IPS-11a (cell line): ENCODE measurements around the gene MEIOSIN.
A peak's percentile ranks its signal among the peaks of the same experiment; 100 is the strongest.
"Not testable (repeated sequence)": the region's sequence is repeated elsewhere in the genome, so short reads cannot be mapped to it uniquely, and the experiment has no call there.

Experiments
- H3K4me3 ChIP-seq: one replicate; pipeline ENCODE4 v1.5.1; 2013; ENCODE audit warnings: low read depth, low read length, control low read depth

The MEIOSIN gene

DNA sequence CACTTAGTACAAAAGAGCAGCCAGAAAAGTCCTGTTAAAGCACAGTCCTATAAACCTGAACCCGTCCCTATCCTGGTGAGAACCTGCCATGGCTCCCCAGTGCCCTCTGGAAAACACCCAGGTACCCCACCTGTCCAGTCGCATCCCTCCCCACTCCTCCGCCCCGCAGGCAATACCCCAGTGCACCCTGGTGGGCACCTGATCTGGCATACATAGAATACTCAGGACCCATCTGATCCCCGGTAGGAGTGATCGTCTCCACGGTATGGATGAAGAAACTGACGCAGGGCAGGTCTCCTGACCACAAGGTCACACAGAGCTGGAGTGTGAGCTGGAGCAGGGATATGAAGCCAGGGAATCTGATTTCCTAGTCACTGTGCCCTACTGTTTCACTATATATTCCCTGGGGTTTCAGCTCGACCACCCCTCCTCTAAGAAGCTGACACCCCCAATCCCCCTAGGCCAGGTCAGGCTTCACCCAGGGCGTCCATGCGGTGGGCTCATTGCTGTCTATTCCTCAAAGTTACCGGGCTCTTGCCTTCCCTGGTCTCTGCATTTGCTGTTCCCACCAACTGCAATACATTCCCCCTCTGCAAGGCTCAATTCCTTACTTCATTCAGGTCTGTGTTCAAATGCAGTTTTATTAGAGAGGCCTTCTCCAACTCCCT, 15.1 kb upstream of the MEIOSIN start:
- peak overlapping the region; percentile 47 for H3K4me3 ChIP-seq

DNA sequence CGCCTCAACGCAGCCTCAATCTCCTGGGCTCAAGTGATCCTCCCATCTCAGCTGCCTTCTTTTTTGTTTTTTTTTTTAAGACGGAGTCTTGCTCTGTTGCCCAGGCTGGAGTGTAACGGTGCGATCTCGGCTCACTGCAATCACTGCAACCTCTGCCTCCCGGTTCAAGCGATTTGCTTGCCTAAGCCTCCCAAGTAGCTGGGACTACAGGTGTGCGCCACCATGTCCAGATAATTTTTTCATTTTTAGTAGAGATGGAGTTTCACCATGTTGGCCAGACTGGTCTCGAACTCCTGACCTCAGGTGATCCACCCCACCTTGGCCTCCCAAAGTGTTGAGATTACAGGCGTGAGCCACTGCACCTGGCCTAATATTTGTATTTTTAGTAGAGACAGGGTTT, 13.2 kb upstream of the MEIOSIN start:
- not testable (repeated sequence) for H3K4me3 ChIP-seq

DNA sequence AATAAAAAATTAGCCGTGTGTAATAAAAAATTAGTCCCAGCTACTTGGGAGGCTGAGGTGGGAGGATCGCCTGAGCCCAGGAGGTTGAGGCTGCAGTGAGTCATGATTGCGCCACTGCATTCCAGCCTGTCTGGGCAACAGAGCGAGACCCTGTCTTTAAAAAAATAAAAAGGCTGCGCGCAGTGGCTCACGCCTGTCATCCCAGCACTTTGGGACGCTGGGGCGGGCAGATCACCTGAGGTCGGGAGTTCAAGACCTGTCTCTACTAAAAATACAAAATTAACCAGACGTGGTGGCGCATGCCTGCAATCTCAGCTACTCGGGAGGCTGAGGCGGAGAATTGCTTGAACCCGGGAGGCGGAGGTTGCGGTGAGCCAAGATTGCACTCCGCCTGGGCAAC, 4.6 kb upstream of the MEIOSIN start:
- H3K4me3 ChIP-seq: not testable (repeated sequence)

DNA sequence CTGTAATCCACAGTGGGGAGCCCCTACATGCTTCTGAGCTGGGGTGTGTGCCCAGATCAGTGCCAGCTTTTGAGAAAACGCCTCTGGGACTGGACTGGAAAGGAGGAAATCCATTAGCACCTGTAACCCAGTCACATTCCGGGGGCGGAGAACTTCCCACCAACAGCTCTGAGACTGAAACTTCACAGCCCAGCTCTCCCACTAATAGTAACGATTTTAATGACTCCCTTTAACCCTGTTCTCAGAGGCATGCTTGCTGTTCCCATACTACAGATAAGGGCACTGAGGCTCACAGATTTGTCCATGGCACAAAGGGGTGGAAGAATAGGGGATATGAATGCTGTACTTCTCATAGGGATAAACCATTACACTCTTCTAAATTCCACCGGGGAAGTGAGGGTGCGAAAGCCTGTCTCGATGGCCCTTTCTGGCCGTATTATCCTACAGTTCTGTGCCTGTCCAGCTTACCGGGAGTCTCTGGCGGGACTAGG, 3.4 kb upstream of the MEIOSIN start:
- H3K4me3 ChIP-seq: peak overlapping the region; percentile 84

DNA sequence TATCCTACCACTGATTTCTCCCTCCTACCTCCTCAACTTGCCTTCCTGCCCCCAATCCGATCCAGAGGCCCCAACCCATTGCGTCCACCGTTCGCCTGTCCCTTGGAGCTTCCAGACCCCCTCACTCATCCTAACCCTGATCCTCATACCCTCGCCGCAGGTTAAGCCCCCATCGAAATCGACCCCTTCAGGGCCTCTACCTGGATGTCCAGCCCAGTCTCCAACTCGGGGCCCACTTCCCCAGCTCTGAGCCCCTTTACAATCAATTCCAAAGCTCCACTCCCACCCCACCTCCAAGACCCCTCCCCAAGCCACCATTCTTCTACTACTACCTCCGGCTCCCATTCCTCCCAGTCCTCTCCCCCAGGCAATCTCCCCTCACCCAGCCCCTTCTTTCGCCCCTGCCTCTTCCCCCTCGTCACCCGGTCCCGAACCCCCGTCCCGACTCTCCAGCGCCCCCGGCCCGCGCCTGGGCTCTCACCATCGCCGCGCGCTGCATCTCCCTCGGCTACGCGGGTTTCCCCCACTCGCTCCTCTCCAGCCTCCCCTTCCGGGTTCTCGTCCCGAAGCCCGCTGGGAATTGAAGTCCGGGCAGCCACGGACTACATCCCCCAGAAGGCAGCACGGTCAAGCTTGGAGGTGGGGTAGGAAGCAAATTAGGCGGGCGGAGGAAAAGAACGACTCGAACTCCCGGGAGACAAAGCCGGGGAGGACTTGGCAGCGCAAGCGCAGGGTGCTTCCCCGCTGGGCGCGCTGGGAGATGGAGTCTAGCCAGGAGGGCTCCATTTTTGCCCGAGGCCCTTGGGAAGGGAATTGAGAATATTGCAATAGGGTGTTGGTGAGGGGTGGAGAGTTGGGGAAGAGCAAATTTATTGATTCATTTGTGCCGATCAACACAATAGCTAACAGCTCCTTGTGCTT, 2.6 kb upstream of the MEIOSIN start, which contains the start of gene FBXO46:
Gene FBXO46 (minus strand): TSS at position 529 of the 921 bp plus-strand sequence. CDS start 17,401 bp downstream, outside the sequence.
- peak within 1 kb of the TSS; percentile 84 for H3K4me3 ChIP-seq

DNA sequence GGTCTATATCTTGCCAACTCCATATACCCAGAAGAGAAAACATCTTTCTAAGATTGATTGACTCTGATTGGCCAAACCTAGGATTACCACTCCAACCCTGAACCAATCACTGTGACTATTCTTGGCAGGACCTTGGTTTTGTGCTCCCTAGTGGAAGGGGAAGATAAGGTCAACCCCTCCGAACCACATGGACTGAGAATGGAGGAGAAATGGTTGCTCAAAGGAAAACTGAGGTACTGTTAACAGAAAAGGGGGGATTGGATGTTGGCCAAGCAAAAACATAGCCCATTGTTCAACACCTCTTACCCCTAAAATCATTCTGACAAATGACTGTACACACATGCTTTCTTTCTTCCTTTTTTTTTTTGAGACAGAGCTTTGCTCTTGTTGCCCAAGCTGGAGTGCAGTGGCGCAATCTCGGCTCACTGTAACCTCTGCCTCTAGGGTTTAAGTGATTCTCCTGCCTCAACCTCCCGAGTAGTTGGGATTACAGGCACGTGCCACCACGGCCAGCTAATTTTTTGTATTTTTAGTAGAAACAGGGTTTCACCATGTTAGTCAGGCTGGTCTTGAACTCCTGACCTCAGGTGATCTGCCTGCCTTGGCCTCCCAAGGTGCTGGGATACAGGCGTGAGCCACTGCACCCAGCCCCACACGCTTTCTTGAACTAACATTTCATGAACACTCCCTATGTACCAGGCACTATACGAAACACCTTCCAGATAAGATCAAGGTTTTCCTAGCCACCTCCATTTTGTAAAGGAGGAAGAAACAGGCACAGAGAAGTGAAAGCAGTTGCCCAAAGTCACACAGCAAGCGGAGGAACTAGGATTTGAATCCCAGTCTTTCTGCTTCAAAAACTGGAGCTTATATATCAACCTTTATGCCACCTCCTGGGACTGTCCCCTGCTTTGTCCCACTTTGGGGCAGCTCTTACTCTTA, 6.5 kb downstream of the MEIOSIN start:
- H3K4me3 ChIP-seq: no peak overlapping the region

DNA sequence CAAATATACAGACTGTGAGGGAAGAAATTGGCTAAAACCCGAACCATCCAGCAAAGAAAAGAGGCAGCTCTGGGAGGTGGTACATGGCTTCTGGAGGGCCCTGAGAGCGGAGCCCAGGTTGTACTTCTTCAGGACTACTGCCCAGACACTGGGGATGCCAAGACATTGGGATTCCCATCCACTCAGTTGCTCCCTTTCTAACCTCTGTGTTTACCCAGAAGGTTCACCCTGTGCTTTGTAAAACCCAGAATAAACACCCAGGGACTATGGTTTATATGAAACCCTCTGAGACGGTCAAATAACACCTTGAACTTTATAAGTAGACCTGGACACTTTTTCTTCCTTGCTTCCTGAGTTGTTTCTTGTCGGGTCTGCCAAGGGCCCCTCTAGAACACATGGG, 9.7 kb downstream of the MEIOSIN start:
- H3K4me3 ChIP-seq: no peak overlapping the region

DNA sequence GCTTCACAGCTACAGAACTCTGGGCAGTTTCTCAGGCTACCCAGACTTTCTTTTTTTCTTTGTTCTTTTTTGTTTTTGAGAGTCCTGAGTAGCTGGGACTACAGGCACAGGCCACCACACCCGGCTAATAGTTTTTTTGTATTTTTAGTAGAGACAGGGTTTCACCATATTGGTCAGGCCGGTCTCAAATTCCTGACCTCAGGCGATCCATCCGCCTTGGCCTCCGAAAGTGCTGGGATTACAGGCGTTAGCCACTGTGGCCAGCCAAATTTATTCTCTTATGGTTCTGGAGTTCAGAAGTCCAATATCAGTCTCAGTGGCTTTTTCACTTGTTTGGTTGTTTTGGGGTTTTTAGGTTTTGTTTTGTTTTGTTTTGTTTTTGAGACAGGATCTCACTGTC, 12.4 kb downstream of the MEIOSIN start:
- no peak overlapping the region for H3K4me3 ChIP-seq

DNA sequence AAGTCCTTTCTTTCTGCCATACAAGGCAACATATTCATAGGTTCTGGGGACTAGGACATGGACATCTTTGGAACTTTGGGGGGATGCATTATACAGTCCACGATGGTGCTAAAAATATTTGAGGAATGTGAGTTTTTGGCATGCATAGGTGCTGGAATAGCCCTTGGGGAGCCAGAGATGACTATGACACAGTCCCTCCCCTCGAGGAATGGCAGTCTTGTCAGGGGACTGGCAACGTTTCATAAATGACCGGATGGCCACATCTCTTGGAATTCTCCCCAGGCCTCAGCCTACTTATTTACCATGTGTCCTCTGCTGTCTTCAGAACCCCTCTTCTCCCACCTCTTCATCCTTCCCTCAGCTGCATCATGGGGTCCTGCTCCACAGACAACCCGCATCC, 13.6 kb downstream of the MEIOSIN start:
- H3K4me3 ChIP-seq: no peak overlapping the region

DNA sequence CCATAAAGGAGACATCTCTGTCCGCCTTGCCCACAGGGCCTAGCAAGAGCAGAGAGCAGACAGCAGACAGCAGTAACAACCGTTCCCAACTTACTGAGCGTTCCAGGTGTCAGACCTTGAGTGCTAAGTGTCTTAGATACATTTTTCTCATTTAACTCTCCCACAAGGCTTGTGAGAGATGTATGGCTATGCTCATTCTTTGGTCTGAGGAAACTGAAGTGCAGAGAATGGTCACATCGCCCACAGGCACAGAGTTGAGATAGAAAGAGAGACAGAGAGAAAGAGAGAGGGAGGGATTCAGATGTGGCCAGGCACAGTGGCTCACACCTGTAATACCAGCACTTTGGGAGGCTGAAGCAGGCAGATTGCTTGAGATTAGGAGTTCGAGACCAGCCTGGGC, 14.3 kb downstream of the MEIOSIN start:
- no peak overlapping the region for H3K4me3 ChIP-seq

DNA sequence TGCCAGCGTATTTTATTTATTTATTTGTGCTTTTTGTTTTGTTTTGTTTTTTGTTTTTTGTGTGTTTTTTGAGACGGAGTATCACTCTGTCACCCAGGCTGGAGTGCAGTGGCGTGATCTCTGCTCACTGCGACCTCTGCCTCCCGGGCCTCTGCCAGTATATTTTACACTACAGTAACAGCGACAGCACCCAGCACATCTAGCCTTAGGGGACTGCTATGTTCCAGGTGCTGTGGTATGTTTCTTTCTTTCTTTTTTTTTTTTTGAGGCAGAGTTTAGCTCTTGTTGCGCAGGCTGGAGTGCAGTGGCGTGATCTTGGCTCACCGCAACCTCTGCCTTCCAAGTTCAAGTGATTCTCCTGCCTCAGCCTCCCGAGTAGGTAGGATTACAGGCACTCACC, 18.2 kb downstream of the MEIOSIN start:
- H3K4me3 ChIP-seq: not testable (repeated sequence)

DNA sequence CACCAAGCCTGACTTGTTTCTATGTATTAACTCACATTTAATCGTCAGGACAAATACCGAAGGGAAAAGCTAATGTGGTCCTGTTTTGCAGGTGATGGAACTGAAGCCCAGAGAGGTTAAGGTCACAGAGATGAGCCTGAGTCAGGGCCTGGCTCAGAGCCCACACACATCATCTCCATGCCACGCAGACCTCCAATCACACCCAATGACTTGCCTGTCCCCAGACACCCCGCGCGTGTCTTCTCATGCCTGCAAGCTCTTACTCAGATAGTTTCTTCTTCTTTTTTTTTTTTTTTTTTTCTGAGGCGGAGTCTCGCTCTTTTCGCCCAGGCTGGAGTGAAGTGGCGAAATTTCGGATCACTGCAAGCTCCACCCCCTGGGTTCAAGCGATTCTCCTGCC, 19.4 kb downstream of the MEIOSIN start:
- H3K4me3 ChIP-seq: no peak overlapping the region

DNA sequence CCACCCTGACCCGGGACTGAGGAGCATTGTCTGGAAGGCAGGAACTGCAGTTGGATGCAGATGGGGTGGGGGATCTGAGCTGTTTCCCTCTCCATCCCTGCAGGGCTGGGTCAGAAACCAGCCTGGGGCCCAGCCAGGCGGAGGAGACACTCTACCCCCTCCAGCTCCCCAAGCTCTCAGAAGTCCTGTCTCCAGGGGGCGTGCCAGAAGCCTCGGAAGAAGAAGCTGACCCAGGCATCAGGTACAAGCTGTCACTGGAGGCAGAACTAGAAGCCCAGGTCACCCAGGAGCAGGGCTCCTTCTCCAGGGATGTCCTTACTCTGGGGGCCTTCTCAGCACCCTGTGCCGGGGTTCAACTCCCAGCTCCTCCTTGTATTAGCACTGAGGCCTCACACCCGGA, 20.3 kb downstream of the MEIOSIN start:
- no peak overlapping the region for H3K4me3 ChIP-seq

DNA sequence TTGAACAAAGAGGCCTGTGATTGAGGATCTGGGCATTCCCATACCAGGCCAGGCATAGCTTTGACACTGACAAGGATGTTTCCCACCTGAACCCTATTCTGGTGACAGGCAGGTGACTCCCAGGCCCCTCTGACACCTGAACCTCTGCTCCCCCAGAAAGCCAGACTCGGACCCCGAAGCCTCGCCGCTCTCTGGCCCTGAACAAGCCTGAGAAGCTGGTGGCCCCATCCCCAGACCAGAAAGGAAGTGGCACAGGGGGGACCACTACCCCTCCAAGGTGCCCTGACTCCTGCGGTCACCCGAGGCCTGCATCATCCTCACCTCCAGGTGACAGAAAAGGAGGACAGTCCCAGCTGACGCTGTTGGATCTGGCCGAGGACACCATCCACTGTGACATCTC, 21.1 kb downstream of the MEIOSIN start:
- no peak overlapping the region for H3K4me3 ChIP-seq

DNA sequence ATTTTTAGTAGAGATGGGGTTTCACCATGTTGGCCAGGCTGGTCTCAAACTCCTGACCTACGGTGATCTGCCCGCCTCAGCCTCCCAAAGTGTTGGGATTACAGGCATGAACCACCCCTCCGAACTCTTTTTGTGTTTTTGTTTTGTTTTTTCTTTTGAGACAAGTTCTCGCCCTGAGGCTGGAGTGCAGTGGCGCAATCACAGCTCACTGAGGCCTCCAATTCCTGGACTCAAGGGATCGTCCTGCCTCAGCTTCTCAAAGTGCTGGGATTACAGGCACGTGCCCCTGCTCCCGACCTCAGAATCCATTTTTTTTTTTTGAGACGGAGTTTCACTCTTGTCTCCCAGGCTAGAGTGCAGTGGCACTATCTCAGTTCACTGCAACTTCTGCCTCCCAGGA, 24.5 kb downstream of the MEIOSIN start:
- H3K4me3 ChIP-seq: no peak overlapping the region

DNA sequence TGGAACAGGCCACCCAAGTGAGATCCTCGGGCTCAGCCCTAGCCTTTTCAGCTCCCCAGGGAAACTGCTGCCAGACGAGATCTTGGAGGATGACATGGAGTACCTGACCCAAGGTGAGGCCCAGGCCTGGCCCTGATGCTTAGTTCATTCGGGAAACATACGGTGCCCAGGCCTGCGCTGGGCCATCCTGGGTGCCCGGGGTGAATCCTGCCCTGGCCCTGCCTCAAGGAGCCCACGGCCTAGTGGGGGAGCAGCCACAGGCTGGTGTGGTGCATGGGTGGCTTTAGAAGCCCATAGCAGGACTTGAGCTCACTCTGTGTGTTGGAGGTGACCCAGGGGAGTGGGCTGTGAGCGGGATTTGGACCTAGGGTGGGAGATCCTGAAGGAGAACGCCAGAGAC, 25.7 kb downstream of the MEIOSIN start:
- H3K4me3 ChIP-seq: no peak overlapping the region

DNA sequence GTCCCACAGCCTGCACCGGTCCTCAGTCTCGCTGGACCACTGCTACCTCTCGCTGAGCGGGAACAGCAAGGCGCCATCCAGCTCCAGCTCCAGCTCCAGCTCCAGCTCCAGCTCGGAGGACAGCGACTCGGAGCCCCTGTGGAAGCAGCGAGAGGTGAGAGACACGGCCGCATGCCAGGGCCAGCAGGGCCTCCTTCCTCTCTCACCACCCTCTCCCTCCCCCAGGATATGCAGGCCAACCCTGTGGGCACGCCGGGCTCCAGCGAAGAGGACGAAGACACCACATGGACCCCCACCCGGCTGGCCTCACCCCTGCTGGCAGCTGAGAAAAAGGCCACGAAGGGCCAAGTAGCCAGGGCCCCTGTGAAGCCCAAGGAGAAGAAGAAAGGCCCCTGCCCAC, 28.5 kb downstream of the MEIOSIN start:
- H3K4me3 ChIP-seq: no peak overlapping the region

DNA sequence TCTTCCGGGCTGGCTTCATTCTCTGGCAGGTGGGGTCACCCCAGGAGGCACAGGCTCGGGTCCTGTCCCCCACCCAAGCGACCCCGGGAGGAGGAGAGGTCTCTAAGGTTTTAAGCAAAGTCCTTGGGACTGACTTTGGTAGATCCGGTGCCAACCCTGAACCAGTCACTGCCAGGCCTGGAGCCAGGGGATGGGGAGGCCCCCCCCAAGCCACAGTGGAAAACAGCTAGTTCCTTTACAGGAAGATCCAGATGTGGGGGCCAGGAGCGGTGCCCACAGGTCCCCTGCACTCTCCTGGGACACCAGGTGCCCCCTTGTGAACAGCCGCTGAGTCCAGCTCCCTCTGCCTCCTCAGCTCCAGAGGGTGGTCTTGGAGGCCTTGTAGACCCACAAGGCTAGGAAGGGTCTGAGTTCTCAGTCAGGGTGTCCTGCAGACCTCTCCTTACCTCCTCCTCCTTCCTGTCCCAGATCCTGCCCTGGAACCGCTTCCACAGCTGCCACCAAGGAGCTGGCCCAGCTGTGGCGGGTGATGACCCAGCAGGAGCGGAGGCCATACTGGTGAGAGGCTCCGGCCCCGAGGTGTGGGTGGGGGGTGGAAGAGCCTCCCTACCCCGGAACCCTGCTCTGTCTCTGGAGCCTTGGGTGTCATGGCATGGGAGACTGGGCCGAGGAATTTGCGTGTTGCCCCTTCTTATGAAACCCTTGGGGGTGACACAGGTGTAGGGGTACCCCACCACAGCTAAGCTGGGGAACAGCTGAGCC, 29.8 kb downstream of the MEIOSIN start:
- H3K4me3 ChIP-seq: no peak overlapping the region

DNA sequence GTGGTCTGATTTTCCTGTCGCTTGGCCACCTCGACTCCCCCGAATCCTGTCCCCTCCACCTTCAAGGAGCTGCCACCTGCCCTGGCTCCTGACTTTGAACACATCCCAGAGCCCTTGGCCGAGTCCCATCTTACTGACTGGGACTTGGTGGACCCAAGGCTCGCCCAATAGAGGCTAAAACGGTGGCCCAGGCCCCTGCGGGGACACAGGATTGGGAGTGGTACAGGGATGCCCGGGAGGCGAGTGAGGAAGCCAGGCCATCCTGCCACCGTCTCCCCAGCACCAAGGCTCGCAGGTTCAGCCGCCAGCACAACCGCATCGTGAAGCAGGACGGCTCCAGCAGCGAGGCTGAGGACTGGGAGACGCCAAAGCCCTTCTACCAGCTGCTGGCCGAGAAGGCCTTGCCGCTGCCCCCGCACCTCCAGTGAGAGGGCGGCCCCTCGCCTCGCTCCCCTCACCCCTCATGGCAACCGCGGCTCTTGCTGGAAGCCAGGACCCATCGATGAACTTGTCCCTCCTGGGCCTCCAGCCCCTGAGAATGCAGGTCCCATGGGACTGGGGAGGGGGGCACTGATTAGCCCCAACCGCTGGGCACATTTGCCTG, 30.6 kb downstream of the MEIOSIN start:
- no peak overlapping the region for H3K4me3 ChIP-seq

DNA sequence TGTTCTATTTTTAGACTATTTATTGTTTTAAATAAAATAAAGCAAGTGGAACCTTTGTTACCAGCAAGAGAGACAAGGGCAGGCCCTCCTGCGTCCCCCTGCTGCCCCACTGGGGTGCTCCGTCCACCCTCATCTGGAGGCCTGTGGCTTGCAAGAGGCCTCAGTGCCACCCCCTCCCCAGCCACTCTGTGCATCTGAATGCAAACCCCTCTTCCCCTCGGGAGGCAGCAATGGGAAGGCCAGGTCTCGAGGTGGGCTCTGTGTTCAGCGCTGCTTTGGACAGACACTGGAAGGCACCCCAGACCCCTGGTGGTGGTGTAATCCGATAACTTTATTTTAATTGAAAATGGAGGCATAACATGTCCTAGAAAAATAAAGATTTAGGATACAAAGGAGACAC, 31.2 kb downstream of the MEIOSIN start:
- H3K4me3 ChIP-seq: no peak overlapping the region
